Kasumi-1 (cell line): ENCODE results near the gene ARL11.

Experiments
- DNase-seq, 2 experiments: peaks; one replicate each; lab custom pipeline; 2025; lab: John Stamatoyannopoulos, UW

Gene ARL11

GRCh38 chr13:49649244-49649962, 21.1 kb downstream of the ARL11 start:
- DNase-seq: peak; percentile 25 to 46

- no peak for DNase-seq
Measured at GRCh38 chr13:49649963-49650312, 21.6 kb downstream of the ARL11 start.

- no peak for DNase-seq
Measured at GRCh38 chr13:49651570-49652354, 23.5 kb downstream of the ARL11 start.

GRCh38 chr13:49652355-49653305, 24.3 kb downstream of the ARL11 start:
- DNase-seq: peak; percentile 76 to 87

GRCh38 chr13:49653478-49653877, 25.2 kb downstream of the ARL11 start:
- DNase-seq: no peak

GRCh38 chr13:49654011-49654410, 25.7 kb downstream of the ARL11 start:
- DNase-seq: no peak

- DNase-seq: no peak
Measured at GRCh38 chr13:49655906-49656305, 27.6 kb downstream of the ARL11 start.

- no peak for DNase-seq
Measured at GRCh38 chr13:49657241-49657641, 28.9 kb downstream of the ARL11 start.

GRCh38 chr13:49664606-49665005, 36.3 kb downstream of the ARL11 start:
- DNase-seq: no peak

- DNase-seq: no peak
Measured at GRCh38 chr13:49667773-49668172, 39.5 kb downstream of the ARL11 start.

GRCh38 chr13:49669735-49670309, 41.5 kb downstream of the ARL11 start:
- DNase-seq: peak; percentile 57 to 72

- no peak for DNase-seq
Measured at GRCh38 chr13:49670828-49671227, 42.5 kb downstream of the ARL11 start.

GRCh38 chr13:49676581-49677298, 48.4 kb downstream of the ARL11 start:
- DNase-seq: no peak

GRCh38 chr13:49678191-49678914, 50.0 kb downstream of the ARL11 start:
- no peak for DNase-seq

GRCh38 chr13:49679246-49679645, 50.9 kb downstream of the ARL11 start:
- peak; percentile 15 to 27 for DNase-seq

- DNase-seq: no peak
Measured at GRCh38 chr13:49681842-49682435, 53.6 kb downstream of the ARL11 start.
